IMR-90 (cell line): Measurements from ENCODE around the gene FAM193B. TPM values are rescaled to one million over a fixed set of nuclear protein-coding genes. Genes with fewer than 3 reads are reported as not detected.

ENCODE experiments used
- ATAC-seq: fragments of 200-7000 bp; cut with Tn5 transposase; 2 replicates; pipeline ENCODE4 v1.9.1; 2020; ENCODE audit warnings: low read depth, mild to moderate bottlenecking, moderate library complexity
- BruUV-seq: library from RNA; stranded (reverse); fragments of 400-500 nt; replicated peaks from 2 replicates; lab custom pipeline; 2021; lab: Mats Ljungman, UMichigan
- CTCF ChIA-PET: fragments of 300-600 bp; formaldehyde crosslinking; extraction: SDS; loops from one replicate; lab custom pipeline; 2021; ENCODE audit warnings: antibody characterized with exemption; lab: Yijun Ruan, JAX
- POLR2A ChIA-PET: fragments of 300-600 bp; sonication (Branson Sonifier 250); formaldehyde crosslinking; loops from one replicate; lab custom pipeline; 2022; ENCODE audit warnings: antibody characterized with exemption; ENCODE audit not compliant: unreplicated experiment; lab: Charles Lee
- DNase-seq: peaks from one replicate; pipeline ENCODE4 v3.0.0; 2013
- H2AFZ ChIP-seq: replicated peaks from 2 replicates; pipeline ENCODE3; 2013; ENCODE audit warnings: low read length, mild to moderate bottlenecking; ENCODE audit not compliant: poor library complexity
- H2AK5ac ChIP-seq: 2 replicates; pipeline ENCODE4 v1.6.1; 2013; ENCODE audit warnings: low read depth, low read length, inconsistent platforms
- H2AK9ac ChIP-seq: replicated peaks from 2 replicates; pipeline ENCODE3; 2013; ENCODE audit warnings: mild to moderate bottlenecking, low read depth, low read length, moderate library complexity; ENCODE audit not compliant: poor library complexity
- H2BK120ac ChIP-seq: 2 replicates; pipeline ENCODE4 v1.6.1; 2013; ENCODE audit warnings: low read depth, low read length, inconsistent platforms
- H2BK15ac ChIP-seq: 3 replicates; pipeline ENCODE4 v1.6.1; 2013; ENCODE audit warnings: low read depth, low read length, inconsistent platforms
- H2BK20ac ChIP-seq: 2 replicates; pipeline ENCODE4 v1.6.1; 2013; ENCODE audit warnings: low read depth, mild to moderate bottlenecking, inconsistent platforms, low read length, moderate library complexity
- H2BK5ac ChIP-seq: 2 replicates; pipeline ENCODE4 v1.6.1; 2013; ENCODE audit warnings: mild to moderate bottlenecking, low read depth, low read length, inconsistent platforms; ENCODE audit not compliant: poor library complexity, severe bottlenecking
- H3K14ac ChIP-seq: replicated peaks from 2 replicates; pipeline ENCODE4 v1.6.1; 2013; ENCODE audit warnings: low read depth, low read length, inconsistent platforms
- H3K18ac ChIP-seq: 2 replicates; pipeline ENCODE4 v1.6.1; 2013; ENCODE audit warnings: low read depth, low read length, control low read depth
- H3K23ac ChIP-seq: 2 replicates; pipeline ENCODE4 v1.6.1; 2013; ENCODE audit warnings: low read depth, low read length, inconsistent platforms
- H3K27ac ChIP-seq: 2 replicates; pipeline ENCODE4 v1.5.1; 2013; ENCODE audit warnings: mild to moderate bottlenecking, control low read depth, low read length; ENCODE audit not compliant: insufficient read depth
- H3K27me3 ChIP-seq: 2 replicates; pipeline ENCODE4 v1.6.1; 2013; ENCODE audit warnings: low read length; ENCODE audit not compliant: control insufficient read depth, insufficient read depth
- H3K36me3 ChIP-seq: 2 replicates; pipeline ENCODE4 v1.6.1; 2013; ENCODE audit warnings: low read length, mixed read lengths; ENCODE audit not compliant: control insufficient read depth, insufficient read depth
- H3K4ac ChIP-seq: 2 replicates; pipeline ENCODE4 v1.6.1; 2013; ENCODE audit warnings: low read depth, low read length, inconsistent platforms
- H3K4me1 ChIP-seq: 2 replicates; pipeline ENCODE4 v1.6.1; 2013; ENCODE audit warnings: low read length, mixed read lengths; ENCODE audit not compliant: control insufficient read depth, insufficient read depth
- H3K4me2 ChIP-seq: 2 replicates; pipeline ENCODE4 v1.6.1; 2013; ENCODE audit warnings: low read depth, mild to moderate bottlenecking, control low read depth, low read length, moderate library complexity
- H3K4me3 ChIP-seq: 2 replicates; pipeline ENCODE4 v1.5.1; 2013; ENCODE audit warnings: low read depth, mild to moderate bottlenecking, control low read depth, low read length, moderate library complexity; ENCODE audit not compliant: insufficient read depth
- H3K56ac ChIP-seq: 2 replicates; pipeline ENCODE4 v1.6.1; 2013; ENCODE audit warnings: low read length, inconsistent platforms; ENCODE audit not compliant: insufficient read depth; ENCODE audit errors: extremely low read depth
- H3K79me1 ChIP-seq, 2 experiments: 2 replicates each; pipeline ENCODE4 v1.6.1; 2013; ENCODE audit warnings: low read length in 2 of 2, inconsistent platforms in 1 of 2, low read depth in 1 of 2
- H3K9ac ChIP-seq: 2 replicates; pipeline ENCODE4 v1.6.1; 2013; ENCODE audit warnings: low read depth, low read length, control low read depth
- H3K9me1 ChIP-seq: 2 replicates; pipeline ENCODE4 v1.6.1; 2013; ENCODE audit warnings: low read length, inconsistent platforms; ENCODE audit not compliant: insufficient read depth
- H3K9me3 ChIP-seq: 2 replicates; pipeline ENCODE4 v1.6.1; 2013; ENCODE audit warnings: low read length; ENCODE audit not compliant: control insufficient read depth, insufficient read depth
- H4K20me1 ChIP-seq: 2 replicates; pipeline ENCODE4 v1.6.1; 2013; ENCODE audit warnings: low read length, inconsistent platforms; ENCODE audit not compliant: insufficient read depth
- H4K5ac ChIP-seq: 2 replicates; pipeline ENCODE4 v1.6.1; 2013; ENCODE audit warnings: mild to moderate bottlenecking, low read depth, low read length, control low read depth
- H4K8ac ChIP-seq, 2 experiments: 2 replicates each; pipeline ENCODE4 v1.6.1; 2013; ENCODE audit warnings: low read depth in 2 of 2, low read length in 2 of 2, control low read depth in 1 of 2, inconsistent platforms in 1 of 2
- H4K91ac ChIP-seq: 2 replicates; pipeline ENCODE4 v1.6.1; 2013; ENCODE audit warnings: low read depth, low read length, inconsistent platforms; ENCODE audit not compliant: insufficient read depth
- ELK1 ChIP-seq: fragments of 150-350 bp; IDR thresholded peaks from 2 replicates; pipeline ENCODE4 v1.6.1; 2016; ENCODE audit warnings: low read depth, mild to moderate bottlenecking, low read length, moderate library complexity, borderline replicate concordance
- MAFK ChIP-seq: IDR thresholded peaks from 2 replicates; pipeline ENCODE4 v1.6.1; 2012; ENCODE audit warnings: low read depth, low read length, improper control_type of control experiment
- MXI1 ChIP-seq: IDR thresholded peaks from 2 replicates; pipeline ENCODE4 v1.6.1; 2012; ENCODE audit warnings: low read depth, mild to moderate bottlenecking, low read length, moderate library complexity, borderline replicate concordance
- WGBS, 2 experiments: methylation state at CpG; one replicate each; pipeline versions ENCODE4 v1.1.5 to v1.1.7; 2013; ENCODE audit warnings: missing lambda C conversion rate in 2 of 2; ENCODE audit not compliant: insufficient read length in 1 of 2; ENCODE audit errors: extremely low coverage in 2 of 2; 5-methylcytosine and 5-hydroxymethylcytosine counted together
- dilution Hi-C: fragments of 300-500 bp; cut with HindIII; formaldehyde crosslinking; loops from one replicate; pipeline ENCODE4 v1.14.3; 2018; ENCODE audit warnings: low sequenced_read_pairs; ENCODE audit not compliant: unreplicated experiment
- in situ Hi-C: fragments of 300-500 bp; cut with MboI; formaldehyde crosslinking; loops from 3 replicates; pipeline ENCODE4 v1.14.3; 2019; ENCODE audit warnings: low sequenced_read_pairs, inconsistent platforms, mixed read lengths
- intact Hi-C: fragments of 100-400 bp; cut with micrococcal nuclease; formaldehyde crosslinking; loops from 2 replicates; pipeline ENCODE4 v1.10.0; 2022
- polyA plus RNA-seq, 3 experiments: library from polyadenylated mRNA; depleted of rRNA; stranded (reverse); fragments of >200 nt; gene quantifications; 2 replicates each; pipeline ENCODE4 v1.2.3, GENCODE V29; 2012; ENCODE audit warnings: low replicate concordance in 1 of 3
- total RNA-seq: library from RNA; depleted of rRNA; stranded (reverse); fragments of >200 nt; gene quantifications from 2 replicates; pipeline ENCODE4 v1.2.3, GENCODE V29; 2012

Gene FAM193B
- total and polyA plus RNA-seq, 2 of the 4 experiments (the other 2 are of a cell fraction), result 9.5 to 52.2 TPM

DNA sequence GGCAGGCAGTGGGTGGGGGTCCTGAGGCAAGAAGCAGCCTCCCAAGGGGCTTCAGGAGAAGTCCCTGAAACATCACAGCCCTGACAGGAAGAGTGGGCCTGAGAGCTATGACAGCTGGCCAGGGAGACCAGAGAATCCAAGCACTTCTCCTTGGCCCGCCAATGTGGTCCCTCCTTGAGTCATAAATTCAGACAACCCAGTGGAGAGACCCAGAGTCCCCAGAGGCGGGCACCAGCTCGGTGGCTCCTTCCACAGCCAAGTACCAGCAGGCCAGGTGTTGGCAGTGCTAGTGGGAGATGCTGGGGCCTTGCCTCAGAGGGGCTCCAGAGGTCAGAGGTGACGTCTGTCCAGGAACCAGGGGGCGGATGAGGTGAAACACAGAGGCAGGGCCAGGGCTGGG lies 43.2 kb downstream of the FAM193B start:
- no peak for ATAC-seq

More for the DNA sequence above, 43.2 kb downstream of the FAM193B start:
- no peak for DNase-seq
- Histone ChIP-seq H3K9me3 (no peaks in the 10 kb centered on the region), H3K14ac (no peak overlapping the region), H3K4me3 (no peak overlapping the region), H3K9ac (no peak overlapping the region), H2AK9ac (no peak overlapping the region), H3K23ac (no peak overlapping the region), H3K9me1 (no peaks in the 10 kb centered on the region), H4K8ac (no peak overlapping the region), H2BK120ac (no peak overlapping the region), H3K36me3 (peaks cover 59% of the 10 kb centered on the region), H3K79me1 (peaks cover 22 to 24% of the 10 kb centered on the region in 2 experiments; a peak in 3 of 4 replicates), H2AFZ (no peak overlapping the region), H3K4me2 (no peak overlapping the region), H3K27ac (no peak overlapping the region), H3K4ac (no peak overlapping the region), H2BK15ac (no peak overlapping the region), H3K56ac (no peak overlapping the region), H3K18ac (no peak overlapping the region), H2BK5ac (no peak overlapping the region), H4K20me1 (no peaks in the 10 kb centered on the region; the same call in 1 of the 2 replicates), H4K91ac (no peak overlapping the region), H2AK5ac (no peak overlapping the region), H4K5ac (no peak overlapping the region), H3K27me3 (no peaks in the 10 kb centered on the region), H3K4me1 (peaks cover 7% of the 10 kb centered on the region), H2BK20ac (no peak overlapping the region)
- in situ Hi-C loops, result no loop called here
- ChIA-PET POLR2A (no interaction called here), CTCF (interaction anchor here (1.0 kb wide), 1 partner anchor 10 kb away, joined by 4 read pairs; no protein-coding TSS in a partner anchor)
- intact Hi-C loops, result no loop called here
- BruUV-seq, result no TSS peak
- dilution Hi-C loops, result no loop called here
- WGBS, 2 experiments, result 98% methylated on average over 5 of the region's 5 CpGs; no CpG with 5 or more reads in 1 of the 2 experiments
- no peak for TF ChIP-seq MAFK
- TF ChIP-seq ELK1, result no peak
- no peak for TF ChIP-seq MXI1
